ENCODE results near the gene LIPT2. TPM values are rescaled to one million over a fixed set of nuclear protein-coding genes. Genes with fewer than 3 reads are reported as not detected.

The LIPT2 gene
- total RNA-seq, 1 experiment from 2014 or later = 2.4 TPM

GRCh38 chr11:74480688-74481417 is 12.7 kb downstream of the LIPT2 start:
- Histone ChIP-seq H3K4me1 (replicated peaks) (no peaks in the 10 kb centered on the region), H3K4me3 (no peak overlapping the region), H3K36me3 (no peaks in the 10 kb centered on the region), H3K27me3 (replicated peaks) (no peaks in the 10 kb centered on the region), H3K9me3 (replicated peaks) (no peaks in the 10 kb centered on the region), H3K27ac (no peak overlapping the region)
- DNase-seq (ENCODE audit: low read depth in 1 of 2, low spot score in 2 of 2) = no peak

GRCh38 chr11:74479732-74480123 is 13.8 kb downstream of the LIPT2 start:
- DNase-seq (ENCODE audit: low read depth in 1 of 2, low spot score in 2 of 2) = no peak
- no peaks in the 10 kb centered on the region for H3K9me3 ChIP-seq (replicated peaks)
- no peak overlapping the region for H3K4me3 ChIP-seq
- H3K4me1 ChIP-seq (replicated peaks) = no peaks in the 10 kb centered on the region
- H3K36me3 ChIP-seq = no peaks in the 10 kb centered on the region
- H3K27me3 ChIP-seq (replicated peaks) = no peaks in the 10 kb centered on the region
- H3K27ac ChIP-seq = no peak overlapping the region

- DNase-seq (ENCODE audit: low read depth in 1 of 2, low spot score in 2 of 2) = no peak
- no peaks in the 10 kb centered on the region for H3K27me3 ChIP-seq (replicated peaks)
- no peak overlapping the region for H3K27ac ChIP-seq
- no peaks in the 10 kb centered on the region for H3K9me3 ChIP-seq (replicated peaks)
- no peaks in the 10 kb centered on the region for H3K36me3 ChIP-seq
- H3K4me3 ChIP-seq = no peak overlapping the region
- H3K4me1 ChIP-seq (replicated peaks) = no peaks in the 10 kb centered on the region
These were observed 14.4 kb downstream of the LIPT2 start for GRCh38 chr11:74478877-74479731.

GRCh38 chr11:74476536-74476935 is 17.0 kb downstream of the LIPT2 start:
- Histone ChIP-seq H3K36me3 (no peaks in the 10 kb centered on the region), H3K4me3 (no peak overlapping the region), H3K27ac (no peak overlapping the region), H3K4me1 (replicated peaks) (no peaks in the 10 kb centered on the region), H3K27me3 (replicated peaks) (no peaks in the 10 kb centered on the region), H3K9me3 (replicated peaks) (no peaks in the 10 kb centered on the region)
- no peak for DNase-seq (ENCODE audit: low read depth in 1 of 2, low spot score in 2 of 2)

- Histone ChIP-seq H3K4me1 (replicated peaks) (no peaks in the 10 kb centered on the region), H3K27me3 (replicated peaks) (no peaks in the 10 kb centered on the region), H3K27ac (no peak overlapping the region), H3K36me3 (no peaks in the 10 kb centered on the region), H3K9me3 (replicated peaks) (no peaks in the 10 kb centered on the region), H3K4me3 (no peak overlapping the region)
- DNase-seq (ENCODE audit: low read depth in 1 of 2, low spot score in 2 of 2) = no peak
These were observed 19.2 kb downstream of the LIPT2 start for GRCh38 chr11:74474316-74474715.

GRCh38 chr11:74473382-74474173 is 19.9 kb downstream of the LIPT2 start:
- Histone ChIP-seq H3K4me3 (no peak overlapping the region), H3K27me3 (replicated peaks) (no peaks in the 10 kb centered on the region), H3K9me3 (replicated peaks) (no peaks in the 10 kb centered on the region), H3K4me1 (replicated peaks) (no peaks in the 10 kb centered on the region), H3K27ac (no peak overlapping the region), H3K36me3 (no peaks in the 10 kb centered on the region)
- DNase-seq (ENCODE audit: low read depth in 1 of 2, low spot score in 2 of 2) = no peak

- Histone ChIP-seq H3K27ac (no peak overlapping the region), H3K27me3 (replicated peaks) (no peaks in the 10 kb centered on the region), H3K9me3 (replicated peaks) (no peaks in the 10 kb centered on the region), H3K4me1 (replicated peaks) (no peaks in the 10 kb centered on the region), H3K4me3 (no peak overlapping the region), H3K36me3 (no peaks in the 10 kb centered on the region)
- DNase-seq (ENCODE audit: low read depth in 1 of 2, low spot score in 2 of 2) = no peak
These were observed 21.7 kb downstream of the LIPT2 start for GRCh38 chr11:74471668-74472429.

- Histone ChIP-seq H3K4me1 (replicated peaks) (no peaks in the 10 kb centered on the region), H3K4me3 (no peak overlapping the region), H3K36me3 (no peaks in the 10 kb centered on the region), H3K27me3 (replicated peaks) (no peaks in the 10 kb centered on the region), H3K27ac (no peak overlapping the region), H3K9me3 (replicated peaks) (no peaks in the 10 kb centered on the region)
- no peak for DNase-seq (ENCODE audit: low read depth in 1 of 2, low spot score in 2 of 2)
These were observed 22.5 kb downstream of the LIPT2 start for GRCh38 chr11:74471037-74471436.

- Histone ChIP-seq H3K9me3 (replicated peaks) (no peaks in the 10 kb centered on the region), H3K4me1 (replicated peaks) (no peaks in the 10 kb centered on the region), H3K4me3 (no peak overlapping the region), H3K27me3 (replicated peaks) (no peaks in the 10 kb centered on the region), H3K27ac (no peak overlapping the region), H3K36me3 (no peaks in the 10 kb centered on the region)
- DNase-seq (ENCODE audit: low read depth in 1 of 2, low spot score in 2 of 2) = no peak
These were observed 23.0 kb downstream of the LIPT2 start for GRCh38 chr11:74470526-74470925.

GRCh38 chr11:74468936-74469335 is 24.6 kb downstream of the LIPT2 start:
- Histone ChIP-seq H3K4me3 (no peak overlapping the region), H3K27me3 (replicated peaks) (no peaks in the 10 kb centered on the region), H3K36me3 (no peaks in the 10 kb centered on the region), H3K4me1 (replicated peaks) (no peaks in the 10 kb centered on the region), H3K9me3 (replicated peaks) (no peaks in the 10 kb centered on the region), H3K27ac (no peak overlapping the region)
- DNase-seq (ENCODE audit: low read depth in 1 of 2, low spot score in 2 of 2) = no peak

GRCh38 chr11:74468521-74468920 is 25.0 kb downstream of the LIPT2 start:
- H3K27me3 ChIP-seq (replicated peaks) = no peaks in the 10 kb centered on the region

GRCh38 chr11:74468058-74468457 is 25.5 kb downstream of the LIPT2 start:
- Histone ChIP-seq H3K4me3 (no peak overlapping the region), H3K9me3 (replicated peaks) (no peaks in the 10 kb centered on the region), H3K27ac (no peak overlapping the region), H3K27me3 (replicated peaks) (no peaks in the 10 kb centered on the region), H3K36me3 (no peaks in the 10 kb centered on the region), H3K4me1 (replicated peaks) (no peaks in the 10 kb centered on the region)
- no peak for DNase-seq (ENCODE audit: low read depth in 1 of 2, low spot score in 2 of 2)

More at GRCh38 chr11:74468521-74468920, 25.0 kb downstream of the LIPT2 start:
- DNase-seq (ENCODE audit: low read depth in 1 of 2, low spot score in 2 of 2) = no peak
- Histone ChIP-seq H3K4me1 (replicated peaks) (no peaks in the 10 kb centered on the region), H3K9me3 (replicated peaks) (no peaks in the 10 kb centered on the region), H3K36me3 (no peaks in the 10 kb centered on the region), H3K4me3 (no peak overlapping the region), H3K27ac (no peak overlapping the region)

Data from SJSA1 (cell line).